MCF 10A (cell line): ENCODE measurements around the gene TIMM29. TPM values are rescaled to one million over a fixed set of nuclear protein-coding genes. Genes with fewer than 3 reads are reported as not detected.

Source experiments
- BruUV-seq: library from RNA; stranded (reverse); fragments of 400-500 nt; replicated peaks from 2 replicates; lab custom pipeline; 2021; lab: Mats Ljungman, UMichigan
- CTCF ChIA-PET: fragments of 300-600 bp; sonication (Branson Sonifier 250); formaldehyde crosslinking; extraction: SDS; loops from one replicate; lab custom pipeline; 2021; ENCODE audit warnings: antibody characterized with exemption, inconsistent platforms; lab: Yijun Ruan, JAX
- POLR2A ChIA-PET: fragments of 300-600, 350-650 bp; sonication (Branson Sonifier 250); formaldehyde crosslinking; extraction: SDS; loops from one replicate; lab custom pipeline; 2020; ENCODE audit warnings: antibody characterized with exemption, inconsistent platforms; lab: Yijun Ruan, JAX
- DNase-seq: peaks from one replicate; pipeline ENCODE4 v3.0.0-alpha.2; 2018; ENCODE audit not compliant: unreplicated experiment
- H3K27ac Mint-ChIP-seq: one replicate; pipeline ENCODE4 v1.8.0; 2022; ENCODE audit warnings: mild to moderate bottlenecking, low read depth, mixed read lengths; ENCODE audit not compliant: unreplicated experiment
- H3K27me3 Mint-ChIP-seq: one replicate; pipeline ENCODE4 v1.8.0; 2022; ENCODE audit warnings: mixed read lengths; ENCODE audit not compliant: insufficient read depth, unreplicated experiment
- H3K36me3 Mint-ChIP-seq: one replicate; pipeline ENCODE4 v1.8.0; 2022; ENCODE audit warnings: mild to moderate bottlenecking, moderate library complexity, mixed read lengths; ENCODE audit not compliant: insufficient read depth, unreplicated experiment
- H3K4me1 Mint-ChIP-seq: one replicate; pipeline ENCODE4 v1.8.0; 2022; ENCODE audit warnings: mixed read lengths; ENCODE audit not compliant: insufficient read depth, unreplicated experiment
- H3K4me3 Mint-ChIP-seq: one replicate; pipeline ENCODE4 v1.8.0; 2022; ENCODE audit warnings: mild to moderate bottlenecking, moderate library complexity, mixed read lengths; ENCODE audit not compliant: unreplicated experiment
- H3K9me3 Mint-ChIP-seq: one replicate; pipeline ENCODE4 v1.8.0; 2022; ENCODE audit warnings: mixed read lengths; ENCODE audit not compliant: unreplicated experiment
- CTCF ChIP-seq: fragments of 200-600 bp; IDR thresholded peaks from one replicate; pipeline ENCODE4 v1.8.0; 2022; ENCODE audit warnings: antibody characterized with exemption, mild to moderate bottlenecking; ENCODE audit not compliant: unreplicated experiment
- intact Hi-C: fragments of 100-400 bp; cut with micrococcal nuclease; formaldehyde crosslinking; loops from 2 replicates; pipeline ENCODE4 v1.14.1; 2022
- total RNA-seq: library from RNA; stranded (reverse); gene quantifications from 2 replicates; pipeline ENCODE4 v1.2.3, GENCODE V29; 2022

The TIMM29 gene
- total RNA-seq, 1 experiment from 2014 or later, result 18.3 TPM

DNA sequence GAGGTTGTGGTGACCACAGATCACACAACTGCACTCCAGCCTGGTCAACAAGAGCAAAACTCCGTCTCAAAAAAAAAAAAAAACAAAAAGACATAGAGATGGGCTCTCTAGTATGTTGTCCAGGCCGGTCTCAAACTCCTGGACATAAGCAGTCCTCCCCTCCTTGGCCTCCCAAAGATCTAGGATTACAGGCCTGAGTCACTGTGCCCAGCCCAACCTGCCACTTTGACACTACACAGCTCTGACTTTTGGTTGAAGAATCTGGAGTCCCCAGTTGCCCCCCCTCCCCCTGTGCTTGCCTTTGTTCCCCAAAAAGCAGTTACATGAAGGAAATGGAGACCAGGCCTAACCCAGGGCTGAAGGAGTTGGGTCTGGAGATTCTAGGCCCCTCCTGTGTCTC is 44.3 kb upstream of the TIMM29 start:
- no peaks in the 10 kb centered on the region for H3K9me3 Mint-ChIP-seq
- ChIA-PET POLR2A (no interaction called here), CTCF (no interaction called here)
- no TSS peak for BruUV-seq
- H3K4me1 Mint-ChIP-seq, result peaks cover 14% of the 10 kb centered on the region
- TF ChIP-seq CTCF, result no peak
- H3K27ac Mint-ChIP-seq, result no peak overlapping the region
- no peak overlapping the region for H3K4me3 Mint-ChIP-seq
- no peaks in the 10 kb centered on the region for H3K27me3 Mint-ChIP-seq
- intact Hi-C loops, result no loop called here
- DNase-seq, result no peak
- peaks cover 3% of the 10 kb centered on the region for H3K36me3 Mint-ChIP-seq

- POLR2A ChIA-PET, result interaction anchor here (0.5 kb wide), 1 partner anchor 198 kb away, joined by 3 read pairs; no protein-coding TSS in a partner anchor
These were observed 43.1 kb upstream of the TIMM29 start for GRCh38 chr19:10885201-10886169.

GRCh38 chr19:10887616-10888367 is 40.8 kb upstream of the TIMM29 start:
- TF ChIP-seq CTCF, result no peak
- Mint-ChIP-seq H3K9me3 (no peaks in the 10 kb centered on the region), H3K4me1 (peaks cover 17% of the 10 kb centered on the region), H3K36me3 (no peaks in the 10 kb centered on the region), H3K4me3 (no peak overlapping the region), H3K27me3 (no peaks in the 10 kb centered on the region), H3K27ac (peak overlapping the region; percentile 8)
- CTCF ChIA-PET, result interaction anchor here (0.7 to 1.1 kb wide), 2 partner anchors 11 to 33 kb away, joined by 3 to 6 read pairs; no protein-coding TSS in a partner anchor
- BruUV-seq, result no TSS peak
- no peak for DNase-seq
- POLR2A ChIA-PET, result interaction anchor here (0.7 to 1.6 kb wide), 3 partner anchors 10 to 15 kb away, joined by 3 to 9 read pairs (median 3); no protein-coding TSS in a partner anchor
- intact Hi-C loops, result no loop called here

More at GRCh38 chr19:10885201-10886169, 43.1 kb upstream of the TIMM29 start:
- H3K36me3 Mint-ChIP-seq, result no peaks in the 10 kb centered on the region
- no peaks in the 10 kb centered on the region for H3K9me3 Mint-ChIP-seq
- H3K27ac Mint-ChIP-seq, result no peak overlapping the region
- H3K4me3 Mint-ChIP-seq, result no peak overlapping the region
- DNase-seq, result no peak
- H3K27me3 Mint-ChIP-seq, result no peaks in the 10 kb centered on the region
- CTCF ChIA-PET, result interaction anchor here (0.6 kb wide), 3 partner anchors 20 to 1784 kb away, joined by 3 to 4 read pairs (median 3); no protein-coding TSS in a partner anchor
- intact Hi-C loops, result no loop called here
- BruUV-seq, result no TSS peak
- H3K4me1 Mint-ChIP-seq, result peaks cover 12% of the 10 kb centered on the region
- TF ChIP-seq CTCF, result no peak
